Measurements from ENCODE around the gene INSR. TPM values are rescaled to one million over a fixed set of nuclear protein-coding genes. Genes with fewer than 3 reads are reported as not detected.

The INSR gene
- total RNA-seq, 1 experiment from 2014 or later = 2.5 TPM

- no peak overlapping the region for H3K27ac ChIP-seq (ENCODE audit: low read length)
- no peak for DNase-seq (ENCODE audit: low read depth, low spot score)
- ChIA-PET POLR2A (no interaction called here), CTCF (interaction anchor here (0.6 kb wide), 1 partner anchor 180 kb away, joined by 6 read pairs; no protein-coding TSS in a partner anchor)
- in situ Hi-C loops (cut with HindIII; ENCODE audit: low pct_unique_long_range_greater_than_20kb, low sequenced_read_pairs) (no loop called here), intact Hi-C loops (cut with micrococcal nuclease; ENCODE audit: unreplicated experiment) (no loop called here)
- no peak for ATAC-seq
- no peaks in the 10 kb centered on the region for H3K27me3 ChIP-seq (ENCODE audit: control insufficient read depth, insufficient read depth, low read length)
- no peak overlapping the region for H3K4me3 ChIP-seq (ENCODE audit: low read depth in 2 of 2, low read length in 2 of 2)
- BruUV-seq (replicated peaks) = no TSS peak
- no peaks in the 10 kb centered on the region for H3K9me3 ChIP-seq (ENCODE audit: control insufficient read depth, insufficient read depth, low read depth, low read length)
- H3K4me1 ChIP-seq (ENCODE audit: control insufficient read depth, insufficient read depth, low read length) = no peaks in the 10 kb centered on the region
- no peaks in the 10 kb centered on the region for H3K36me3 ChIP-seq (ENCODE audit: control insufficient read depth, insufficient read depth, low read length)
- no peak for TF ChIP-seq REST (IDR thresholded peaks at IDR 0.05; ENCODE audit: insufficient read depth in 1 of 2, low read depth in 2 of 2, low read length in 1 of 2)
- no peak for TF ChIP-seq POLR2AphosphoS5 (IDR thresholded peaks at IDR 0.05; ENCODE audit: low read depth, low read length)
- no peak for TF ChIP-seq SIN3A (IDR thresholded peaks at IDR 0.05; ENCODE audit: borderline replicate concordance, insufficient read depth, low read depth, low read length)
- no peak for TF ChIP-seq TCF7L2 (IDR thresholded peaks at IDR 0.05; ENCODE audit: low read depth, low read length)
- TF ChIP-seq CTCF (IDR thresholded peaks at IDR 0.05) = no peak
Measured at GRCh38 chr19:7161292-7161691, 132.9 kb downstream of the INSR start.

GRCh38 chr19:7159105-7159933 is 134.9 kb downstream of the INSR start:
- DNase-seq (ENCODE audit: low read depth, low spot score) = peak; percentile 60
- H3K9me3 ChIP-seq (ENCODE audit: control insufficient read depth, insufficient read depth, low read depth, low read length) = no peaks in the 10 kb centered on the region
- in situ Hi-C loops (cut with HindIII; ENCODE audit: low pct_unique_long_range_greater_than_20kb, low sequenced_read_pairs) (no loop called here), intact Hi-C loops (cut with micrococcal nuclease; ENCODE audit: unreplicated experiment) (no loop called here)
- POLR2A ChIA-PET = interaction anchor here (0.6 to 0.7 kb wide), 2 partner anchors 8 to 15 kb away, joined by 4 to 6 read pairs; no protein-coding TSS in a partner anchor
- no peak overlapping the region for H3K4me3 ChIP-seq (ENCODE audit: low read depth in 2 of 2, low read length in 2 of 2)
- no peaks in the 10 kb centered on the region for H3K36me3 ChIP-seq (ENCODE audit: control insufficient read depth, insufficient read depth, low read length)
- no peak for TF ChIP-seq SIN3A (IDR thresholded peaks at IDR 0.05; ENCODE audit: borderline replicate concordance, insufficient read depth, low read depth, low read length)
- no TSS peak for BruUV-seq (replicated peaks)
- no peak overlapping the region for H3K27ac ChIP-seq (ENCODE audit: low read length)
- ATAC-seq = no peak
- H3K27me3 ChIP-seq (ENCODE audit: control insufficient read depth, insufficient read depth, low read length) = no peaks in the 10 kb centered on the region
- H3K4me1 ChIP-seq (ENCODE audit: control insufficient read depth, insufficient read depth, low read length) = no peaks in the 10 kb centered on the region
- CTCF ChIA-PET = no interaction called here

GRCh38 chr19:7153022-7153421 is 141.2 kb downstream of the INSR start:
- TF ChIP-seq SIN3A (IDR thresholded peaks at IDR 0.05; ENCODE audit: borderline replicate concordance, insufficient read depth, low read depth, low read length) (no peak), CTCF (IDR thresholded peaks at IDR 0.05) (no peak), TCF7L2 (IDR thresholded peaks at IDR 0.05; ENCODE audit: low read depth, low read length) (no peak), REST (IDR thresholded peaks at IDR 0.05; ENCODE audit: insufficient read depth in 1 of 2, low read depth in 2 of 2, low read length in 1 of 2) (no peak), POLR2AphosphoS5 (IDR thresholded peaks at IDR 0.05; ENCODE audit: low read depth, low read length) (no peak)
- no peaks in the 10 kb centered on the region for H3K27me3 ChIP-seq (ENCODE audit: control insufficient read depth, insufficient read depth, low read length)
- H3K4me1 ChIP-seq (ENCODE audit: control insufficient read depth, insufficient read depth, low read length) = no peaks in the 10 kb centered on the region
- in situ Hi-C loops (cut with HindIII; ENCODE audit: low pct_unique_long_range_greater_than_20kb, low sequenced_read_pairs) = no loop called here
- ATAC-seq = no peak
- no peaks in the 10 kb centered on the region for H3K36me3 ChIP-seq (ENCODE audit: control insufficient read depth, insufficient read depth, low read length)
- CTCF ChIA-PET = no interaction called here
- no peak overlapping the region for H3K27ac ChIP-seq (ENCODE audit: low read length)
- POLR2A ChIA-PET = no interaction called here
- no peak overlapping the region for H3K4me3 ChIP-seq (ENCODE audit: low read depth in 2 of 2, low read length in 2 of 2)
- intact Hi-C loops (cut with micrococcal nuclease; ENCODE audit: unreplicated experiment) = no loop called here
- DNase-seq (ENCODE audit: low read depth, low spot score) = no peak
- no TSS peak for BruUV-seq (replicated peaks)
- no peaks in the 10 kb centered on the region for H3K9me3 ChIP-seq (ENCODE audit: control insufficient read depth, insufficient read depth, low read depth, low read length)

All from Panc1 (cell line).